Left ventricle myocardium inferior (tissue), 1 donor: Measurements from ENCODE around the gene SLC66A2. TPM values are rescaled to one million over a fixed set of nuclear protein-coding genes. Genes with fewer than 3 reads are reported as not detected.
A peak's percentile ranks its signal among the peaks of the same experiment; 100 is the strongest.

Experiments
- DNase-seq: peaks from one replicate; pipeline ENCODE4 v3.0.0-alpha.2; 2020
- H3K27ac ChIP-seq: fragments of 200-600 bp; replicated peaks from 2 replicates; pipeline ENCODE4 v1.8.0; 2021
- H3K27me3 ChIP-seq: fragments of 200-600 bp; 2 replicates; pipeline ENCODE4 v1.8.0; 2021; ENCODE audit warnings: low read depth
- H3K36me3 ChIP-seq: fragments of 200-600 bp; 2 replicates; pipeline ENCODE4 v1.8.0; 2021
- H3K4me1 ChIP-seq: fragments of 200-600 bp; 2 replicates; pipeline ENCODE4 v1.8.0; 2021
- H3K4me3 ChIP-seq: fragments of 200-600 bp; 2 replicates; pipeline ENCODE4 v1.8.0; 2021; ENCODE audit warnings: mild to moderate bottlenecking, moderate library complexity
- H3K9me3 ChIP-seq: fragments of 200-600 bp; replicated peaks from 2 replicates; pipeline ENCODE4 v1.8.0; 2021
- intact Hi-C: fragments of 100-400 bp; cut with micrococcal nuclease; formaldehyde crosslinking; loops from one replicate; pipeline ENCODE4 v1.11.0; 2022
- total RNA-seq: library from RNA; stranded (reverse); fragmentation: NEBNext Ultra II Directional; extraction: Animal tissue kit (Norgen Biotek cat#: 25700); gene quantifications from one replicate; pipeline ENCODE4 v1.2.1, GENCODE V29; 2021
- TF ChIP-seq, protein P1 (sequence below): fragments of 200-600 bp; IDR thresholded peaks from 2 replicates; pipeline ENCODE4 v1.8.0; 2021; ENCODE audit warnings: antibody characterized with exemption, mild to moderate bottlenecking, borderline replicate concordance
- donor health status: DM: no; HTN: yes; CAD: no; lungs with severe emphysema.

Gene SLC66A2
- total RNA-seq, 1 donor from 2014 or later = 27.4 TPM

- DNase-seq = no peak
- no peak overlapping the region for H3K4me3 ChIP-seq
- H3K9me3 ChIP-seq = no peaks in the 10 kb centered on the region
- no peak overlapping the region for H3K27ac ChIP-seq
- H3K4me1 ChIP-seq = peaks cover 83% of the 10 kb centered on the region
- H3K27me3 ChIP-seq = no peaks in the 10 kb centered on the region
- H3K36me3 ChIP-seq = peaks cover 11% of the 10 kb centered on the region
- TF ChIP-seq, protein P1, sequence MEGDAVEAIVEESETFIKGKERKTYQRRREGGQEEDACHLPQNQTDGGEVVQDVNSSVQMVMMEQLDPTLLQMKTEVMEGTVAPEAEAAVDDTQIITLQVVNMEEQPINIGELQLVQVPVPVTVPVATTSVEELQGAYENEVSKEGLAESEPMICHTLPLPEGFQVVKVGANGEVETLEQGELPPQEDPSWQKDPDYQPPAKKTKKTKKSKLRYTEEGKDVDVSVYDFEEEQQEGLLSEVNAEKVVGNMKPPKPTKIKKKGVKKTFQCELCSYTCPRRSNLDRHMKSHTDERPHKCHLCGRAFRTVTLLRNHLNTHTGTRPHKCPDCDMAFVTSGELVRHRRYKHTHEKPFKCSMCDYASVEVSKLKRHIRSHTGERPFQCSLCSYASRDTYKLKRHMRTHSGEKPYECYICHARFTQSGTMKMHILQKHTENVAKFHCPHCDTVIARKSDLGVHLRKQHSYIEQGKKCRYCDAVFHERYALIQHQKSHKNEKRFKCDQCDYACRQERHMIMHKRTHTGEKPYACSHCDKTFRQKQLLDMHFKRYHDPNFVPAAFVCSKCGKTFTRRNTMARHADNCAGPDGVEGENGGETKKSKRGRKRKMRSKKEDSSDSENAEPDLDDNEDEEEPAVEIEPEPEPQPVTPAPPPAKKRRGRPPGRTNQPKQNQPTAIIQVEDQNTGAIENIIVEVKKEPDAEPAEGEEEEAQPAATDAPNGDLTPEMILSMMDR = no peak
- intact Hi-C loops = no loop called here
Observed at GRCh38 chr18:79947881-79948610, 3.4 kb downstream of the SLC66A2 start.

DNA sequence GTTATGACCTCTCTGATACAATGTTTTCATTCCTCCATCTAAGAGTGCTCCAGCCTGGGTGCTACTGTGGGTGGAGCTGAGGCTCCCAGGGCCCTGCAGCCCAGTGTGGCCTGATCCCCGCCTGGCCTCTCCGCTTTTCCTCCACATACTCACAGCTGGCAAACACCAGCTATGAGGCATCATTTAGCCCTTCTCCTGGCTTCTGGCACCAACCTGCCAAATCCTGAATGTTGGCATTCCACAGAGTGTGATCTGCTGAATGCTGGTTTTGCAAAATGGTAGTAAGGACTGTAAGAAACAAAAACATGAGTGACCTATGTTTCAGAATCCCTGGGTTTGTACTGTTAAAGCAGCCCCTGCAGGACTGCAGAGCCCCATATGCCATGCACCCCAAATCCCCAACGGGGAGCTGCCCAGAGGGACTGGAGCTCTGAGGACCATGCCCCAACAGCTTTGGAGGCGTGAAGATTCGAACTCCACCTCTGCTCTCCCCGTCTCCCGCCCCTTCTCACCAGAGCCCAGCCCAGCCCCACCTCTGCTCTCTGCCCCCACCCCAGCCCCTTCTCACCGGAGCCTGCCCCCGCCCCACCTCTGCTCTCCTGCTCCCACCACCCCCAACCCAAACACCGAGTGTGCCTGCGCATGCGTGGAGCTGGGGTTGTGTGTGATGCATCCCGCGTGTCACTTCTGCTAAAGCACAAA, 4.2 kb downstream of the SLC66A2 start:
- Histone ChIP-seq H3K4me1 (peaks cover 90% of the 10 kb centered on the region), H3K36me3 (peaks cover 16% of the 10 kb centered on the region), H3K9me3 (no peaks in the 10 kb centered on the region), H3K4me3 (no peak overlapping the region), H3K27ac (no peak overlapping the region), H3K27me3 (no peaks in the 10 kb centered on the region)
- intact Hi-C loops = no loop called here
- no peak for DNase-seq
- TF ChIP-seq, protein P1 = no peak

- peaks cover 30% of the 10 kb centered on the region for H3K36me3 ChIP-seq
- intact Hi-C loops = no loop called here
- H3K27ac ChIP-seq = peak overlapping the region; percentile 3
- no peak overlapping the region for H3K4me3 ChIP-seq
- H3K4me1 ChIP-seq = peaks cover 97% of the 10 kb centered on the region
- no peaks in the 10 kb centered on the region for H3K9me3 ChIP-seq
- TF ChIP-seq, protein P1 = no peak
- H3K27me3 ChIP-seq = no peaks in the 10 kb centered on the region
- no peak for DNase-seq
Observed at GRCh38 chr18:79945118-79946042, 6.1 kb downstream of the SLC66A2 start.

DNA sequence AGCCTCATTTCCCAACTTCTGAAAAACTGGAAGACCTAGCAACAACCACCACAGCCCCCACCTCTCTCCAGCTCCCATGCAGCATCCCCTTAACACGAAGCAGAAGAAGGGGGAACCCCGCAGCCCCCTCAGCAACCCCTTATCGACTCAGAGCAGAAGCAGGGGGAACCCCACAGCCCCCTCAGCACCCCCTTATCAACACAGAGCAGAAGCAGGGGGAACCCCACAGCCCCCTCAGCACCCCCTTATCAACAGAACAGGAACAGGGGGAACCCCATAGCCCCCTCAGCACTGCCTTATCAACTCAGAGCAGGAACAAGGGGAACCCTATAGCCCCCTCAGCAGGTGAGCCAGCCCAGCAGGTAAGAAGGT, 6.7 kb downstream of the SLC66A2 start:
- H3K36me3 ChIP-seq = peaks cover 36% of the 10 kb centered on the region
- H3K27ac ChIP-seq = no peak overlapping the region
- intact Hi-C loops = no loop called here
- no peak for DNase-seq
- H3K4me1 ChIP-seq = peaks cover 91% of the 10 kb centered on the region
- H3K27me3 ChIP-seq = no peaks in the 10 kb centered on the region
- no peaks in the 10 kb centered on the region for H3K9me3 ChIP-seq
- H3K4me3 ChIP-seq = no peak overlapping the region
- TF ChIP-seq, protein P1 = no peak

DNA sequence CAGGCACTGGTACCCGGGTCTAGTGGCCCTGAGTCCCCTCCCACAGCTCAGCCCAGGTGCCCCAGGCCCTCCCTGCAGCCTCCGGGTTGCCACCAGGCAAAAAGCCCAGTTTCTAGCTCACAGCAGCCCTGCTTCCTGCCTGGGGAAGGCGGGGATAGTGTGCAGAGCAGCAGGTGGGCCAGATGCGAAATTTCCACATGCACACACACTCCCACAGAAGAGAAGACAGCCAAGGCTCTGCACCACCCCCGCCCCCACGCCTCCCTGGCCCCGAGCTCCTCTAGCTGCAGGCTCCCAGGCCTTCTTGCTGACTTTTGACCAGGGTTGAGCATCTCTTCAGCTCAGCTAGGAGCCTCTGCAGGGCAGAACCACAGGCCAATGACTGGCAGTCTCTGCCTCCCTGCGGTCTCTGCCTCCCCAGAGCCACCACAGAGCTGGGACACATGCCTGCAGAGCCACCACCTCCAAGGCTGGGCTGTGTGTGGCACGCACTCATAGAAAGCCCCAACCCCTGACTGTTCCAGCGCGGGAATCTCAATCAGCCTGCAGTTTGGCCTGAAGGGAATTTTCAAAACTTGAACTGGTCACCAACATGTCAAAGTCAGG, 7.2 kb downstream of the SLC66A2 start:
- TF ChIP-seq, protein P1 = no peak
- Histone ChIP-seq H3K36me3 (peaks cover 35% of the 10 kb centered on the region), H3K27ac (no peak overlapping the region), H3K27me3 (no peaks in the 10 kb centered on the region), H3K9me3 (no peaks in the 10 kb centered on the region), H3K4me3 (no peak overlapping the region), H3K4me1 (peaks cover 91% of the 10 kb centered on the region)
- DNase-seq = no peak
- intact Hi-C loops = no loop called here
